AG04450 (cell line): ENCODE results near the gene WNT9B. TPM values are rescaled to one million over a fixed set of nuclear protein-coding genes. Genes with fewer than 3 reads are reported as not detected.

Experiments
- CTCF ChIA-PET: fragments of 300-600, 350-600 bp; formaldehyde crosslinking; extraction: SDS; loops from one replicate; lab custom pipeline; 2022; ENCODE audit warnings: antibody characterized with exemption, inconsistent platforms; lab: Charles Lee
- POLR2A ChIA-PET: fragments of 350-600 bp; formaldehyde crosslinking; extraction: SDS; loops from one replicate; lab custom pipeline; 2021; ENCODE audit warnings: antibody characterized with exemption, inconsistent platforms; lab: Yijun Ruan, JAX
- DNase-seq: peaks from one replicate; pipeline ENCODE4 v3.0.0-alpha.2; 2011; ENCODE audit warnings: low read depth, low spot score
- H3K27ac ChIP-seq: one replicate; pipeline ENCODE4 v1.5.1; 2012; ENCODE audit warnings: low read depth, low read length, control low read depth
- H3K27me3 ChIP-seq: one replicate; pipeline ENCODE4 v1.6.0; 2012; ENCODE audit warnings: low read length; ENCODE audit not compliant: control insufficient read depth, insufficient read depth
- H3K4me3 ChIP-seq: 2 replicates; pipeline ENCODE4 v1.5.1; 2011; ENCODE audit warnings: mild to moderate bottlenecking, low read depth, low read length, control low read depth
- H3K9me3 ChIP-seq: 2 replicates; pipeline ENCODE4 v1.5.1; 2012; ENCODE audit warnings: low read length; ENCODE audit not compliant: control insufficient read depth, insufficient read depth
- polyA plus RNA-seq: library from polyadenylated mRNA; depleted of rRNA; stranded (reverse); fragments of >200 nt; gene quantifications from 2 replicates; pipeline ENCODE4 v1.2.3, GENCODE V29; 2011
- TF ChIP-seq, protein P1 (sequence below): IDR thresholded peaks from 2 replicates; pipeline ENCODE4 v1.5.1; 2011; ENCODE audit warnings: low read depth, low read length, control low read depth, inconsistent platforms

WNT9B gene
- polyA plus RNA-seq, 1 experiment, result not detected

DNA sequence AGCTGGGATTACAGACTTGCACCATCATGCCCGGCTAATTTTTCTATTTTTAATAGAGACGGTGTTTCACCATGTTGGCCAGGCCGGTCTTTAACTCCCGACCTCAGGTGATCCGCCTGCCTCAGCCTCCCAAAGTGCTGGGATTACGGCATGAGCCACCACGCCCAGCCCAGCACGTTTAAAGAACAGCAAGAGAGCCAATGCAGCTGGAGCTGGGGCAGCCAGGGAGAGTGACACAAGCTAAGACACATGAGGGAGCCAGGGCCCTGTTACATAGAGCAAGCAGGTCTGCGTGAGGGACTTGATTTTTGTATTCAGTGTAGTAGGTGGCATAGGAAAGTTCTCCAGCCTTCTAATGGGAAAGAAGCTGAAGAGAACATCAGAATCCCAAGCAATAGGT, 49.9 kb downstream of the WNT9B start:
- TF ChIP-seq, protein P1, sequence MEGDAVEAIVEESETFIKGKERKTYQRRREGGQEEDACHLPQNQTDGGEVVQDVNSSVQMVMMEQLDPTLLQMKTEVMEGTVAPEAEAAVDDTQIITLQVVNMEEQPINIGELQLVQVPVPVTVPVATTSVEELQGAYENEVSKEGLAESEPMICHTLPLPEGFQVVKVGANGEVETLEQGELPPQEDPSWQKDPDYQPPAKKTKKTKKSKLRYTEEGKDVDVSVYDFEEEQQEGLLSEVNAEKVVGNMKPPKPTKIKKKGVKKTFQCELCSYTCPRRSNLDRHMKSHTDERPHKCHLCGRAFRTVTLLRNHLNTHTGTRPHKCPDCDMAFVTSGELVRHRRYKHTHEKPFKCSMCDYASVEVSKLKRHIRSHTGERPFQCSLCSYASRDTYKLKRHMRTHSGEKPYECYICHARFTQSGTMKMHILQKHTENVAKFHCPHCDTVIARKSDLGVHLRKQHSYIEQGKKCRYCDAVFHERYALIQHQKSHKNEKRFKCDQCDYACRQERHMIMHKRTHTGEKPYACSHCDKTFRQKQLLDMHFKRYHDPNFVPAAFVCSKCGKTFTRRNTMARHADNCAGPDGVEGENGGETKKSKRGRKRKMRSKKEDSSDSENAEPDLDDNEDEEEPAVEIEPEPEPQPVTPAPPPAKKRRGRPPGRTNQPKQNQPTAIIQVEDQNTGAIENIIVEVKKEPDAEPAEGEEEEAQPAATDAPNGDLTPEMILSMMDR, result no peak
- no peak overlapping the region for H3K4me3 ChIP-seq
- H3K9me3 ChIP-seq, result no peaks in the 10 kb centered on the region
- no peak for DNase-seq
- no peak overlapping the region for H3K27ac ChIP-seq
- H3K27me3 ChIP-seq, result peaks cover 17% of the 10 kb centered on the region
- ChIA-PET POLR2A (no interaction called here), CTCF (no interaction called here)

DNA sequence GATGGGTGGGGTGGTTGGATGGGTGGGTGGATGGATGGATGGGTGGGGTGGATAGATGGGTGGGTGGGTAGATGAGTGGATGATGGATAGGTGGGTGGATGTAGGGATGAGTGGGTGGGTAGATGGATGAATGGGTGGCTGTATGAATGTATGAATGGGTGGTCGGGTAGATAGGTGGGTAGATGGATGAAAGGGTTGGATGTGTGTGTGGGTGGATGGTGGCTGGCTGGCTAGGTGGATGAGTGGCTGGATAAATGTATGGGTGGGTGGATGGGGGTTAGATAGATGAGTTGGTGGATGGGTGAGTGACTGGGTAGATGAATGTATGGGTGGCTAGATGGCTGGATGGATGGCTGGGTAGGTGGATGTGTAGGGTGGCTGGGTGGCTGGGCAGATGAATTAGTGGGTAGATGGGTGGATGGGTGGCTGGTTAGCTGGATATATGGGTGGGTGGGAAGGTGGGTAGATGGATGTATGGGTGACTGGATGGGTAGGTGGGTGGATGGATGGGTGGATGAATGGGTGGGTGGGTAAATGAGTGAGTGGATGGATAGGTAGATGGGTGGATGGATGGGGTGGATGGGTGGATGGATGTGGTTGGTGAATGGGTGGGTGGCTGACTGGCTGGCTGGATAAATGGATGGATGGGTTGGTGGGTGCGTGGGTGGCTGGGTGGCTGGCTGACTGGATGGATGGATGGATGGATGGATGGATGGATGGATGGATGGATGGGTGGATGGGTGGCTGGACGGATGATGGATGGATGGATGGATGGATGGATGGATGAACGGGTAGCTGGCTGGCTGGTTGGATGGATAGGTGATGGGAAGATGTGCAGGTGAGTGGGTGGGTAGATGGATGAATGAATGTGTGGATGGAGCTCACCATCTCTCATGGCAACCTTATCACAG, 52.6 kb downstream of the WNT9B start:
- DNase-seq, result no peak
- ChIA-PET POLR2A (interaction anchor here (0.8 kb wide), 1 partner anchor 107 kb away, joined by 3 read pairs; no protein-coding TSS in a partner anchor), CTCF (no interaction called here)
- Histone ChIP-seq H3K27ac (no peak overlapping the region), H3K9me3 (no peaks in the 10 kb centered on the region), H3K27me3 (peaks cover 15% of the 10 kb centered on the region), H3K4me3 (no peak overlapping the region)
- TF ChIP-seq, protein P1, result no peak

DNA sequence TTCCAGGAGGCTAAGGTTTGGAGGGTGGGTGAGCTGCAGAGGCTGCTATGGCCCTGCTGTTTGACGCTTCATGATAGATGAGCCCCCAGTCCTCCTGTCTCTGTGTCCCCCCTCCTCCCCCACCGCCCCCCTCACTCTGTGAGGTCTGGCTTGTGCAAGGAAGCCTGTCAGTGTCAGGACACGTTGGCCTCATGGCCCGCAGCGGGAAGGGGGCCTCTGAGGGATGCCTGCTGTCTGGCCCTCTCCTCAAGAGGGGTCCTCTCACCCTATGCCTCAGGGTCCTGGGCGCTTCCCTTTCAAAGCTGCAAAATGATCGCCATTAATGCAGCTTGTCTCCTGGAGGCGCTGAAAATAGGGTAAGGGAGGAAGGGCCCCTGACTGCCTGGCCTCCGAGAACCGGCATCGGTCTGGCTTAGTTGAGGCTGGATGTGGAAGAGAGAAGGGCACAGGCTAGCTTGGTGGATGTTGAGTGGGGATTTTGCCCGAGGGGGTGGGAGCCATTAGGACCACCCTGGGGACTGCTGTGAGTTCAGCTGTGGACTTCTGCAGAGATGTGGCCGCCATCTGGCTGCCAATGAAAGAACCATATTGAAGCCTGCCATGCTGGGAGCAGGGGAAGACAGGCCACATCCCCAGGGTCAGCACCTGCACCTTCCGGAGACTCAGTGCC, 56.8 kb downstream of the WNT9B start:
- Histone ChIP-seq H3K9me3 (no peaks in the 10 kb centered on the region), H3K27me3 (peaks cover 33% of the 10 kb centered on the region), H3K4me3 (no peak overlapping the region), H3K27ac (no peak overlapping the region)
- TF ChIP-seq, protein P1, result no peak
- DNase-seq, result no peak
- ChIA-PET POLR2A (no interaction called here), CTCF (no interaction called here)

DNA sequence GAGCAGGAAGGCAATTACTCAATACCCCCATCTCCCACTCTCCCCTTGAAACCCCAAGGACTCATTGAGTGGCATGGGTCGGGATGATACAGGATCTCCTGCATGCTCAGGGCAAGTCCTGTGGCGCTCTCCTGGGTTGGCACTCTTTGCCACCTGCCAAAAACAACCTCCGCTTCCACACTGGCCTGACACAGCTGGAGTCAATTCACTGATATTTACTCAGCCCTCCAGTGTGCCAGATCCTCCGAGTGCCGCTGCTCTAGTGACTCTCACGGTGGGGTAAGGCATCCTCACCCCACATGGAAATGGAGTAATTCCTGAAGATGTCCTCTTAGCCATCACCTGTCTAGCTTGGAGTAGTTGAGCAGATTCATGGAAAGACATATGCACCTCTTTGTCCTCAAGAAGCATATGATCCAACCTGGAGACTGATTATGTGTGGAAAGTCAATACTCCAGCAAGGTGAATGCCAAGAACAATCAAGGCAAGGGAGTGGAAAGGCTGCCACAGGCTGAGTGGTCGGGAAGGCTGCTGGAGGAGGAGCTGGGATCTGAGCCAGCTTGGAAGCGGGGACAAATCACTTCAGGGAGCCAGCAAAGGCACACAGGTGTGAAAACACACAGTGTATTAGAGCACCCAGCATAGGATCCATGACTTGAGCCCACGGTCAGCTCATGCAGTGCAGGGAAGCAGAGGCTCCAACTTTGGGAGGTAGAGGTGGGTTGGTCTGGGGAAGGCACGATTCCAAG, 59.0 kb downstream of the WNT9B start:
- TF ChIP-seq, protein P1, result no peak
- POLR2A ChIA-PET, result no interaction called here
- Histone ChIP-seq H3K4me3 (no peak overlapping the region), H3K9me3 (no peaks in the 10 kb centered on the region), H3K27ac (no peak overlapping the region), H3K27me3 (peaks cover 36% of the 10 kb centered on the region)
- no peak for DNase-seq
- CTCF ChIA-PET, result no interaction called here
